Liver (tissue), 3 donors: Measurements from ENCODE around the gene RETREG3.

Source experiments
- HNF4G ChIP-seq: IDR thresholded peaks from 2 replicates; pipeline ENCODE4 v1.6.1; 2016; ENCODE audit warnings: antibody characterized with exemption
- RAD21 ChIP-seq, 2 donors: IDR thresholded peaks; 2 replicates each; pipeline ENCODE4 v1.6.1; 2016; ENCODE audit warnings: antibody characterized with exemption in 2 of 2, mild to moderate bottlenecking in 2 of 2
- SP1 ChIP-seq: IDR thresholded peaks from 2 replicates; pipeline ENCODE4 v1.6.1; 2018; ENCODE audit warnings: antibody characterized with exemption, mild to moderate bottlenecking
- TAF1 ChIP-seq: conservative IDR thresholded peaks from 2 replicates; pipeline ENCODE4 v1.6.1; 2016; ENCODE audit warnings: antibody characterized with exemption, mild to moderate bottlenecking
- YY1 ChIP-seq: IDR thresholded peaks from 2 replicates; pipeline ENCODE4 v1.6.1; 2016; ENCODE audit warnings: antibody characterized with exemption, mild to moderate bottlenecking
- TF ChIP-seq, protein P1 (sequence below): IDR thresholded peaks from 2 replicates; pipeline ENCODE4 v1.6.1; 2016; ENCODE audit warnings: antibody characterized with exemption
- TF ChIP-seq, protein P2 (sequence below): fragments of 150-350 bp; IDR thresholded peaks from 2 replicates; pipeline ENCODE4 v1.5.1; 2017; ENCODE audit warnings: improper control_type of control experiment, low read depth, low read length; ENCODE audit not compliant: missing input control
- TF ChIP-seq, protein P3 (sequence below): IDR thresholded peaks from 2 replicates; pipeline ENCODE4 v1.6.1; 2016; ENCODE audit warnings: antibody characterized with exemption, mild to moderate bottlenecking
- donor health status: healthy.
- donor health status: healthy.

DNA sequence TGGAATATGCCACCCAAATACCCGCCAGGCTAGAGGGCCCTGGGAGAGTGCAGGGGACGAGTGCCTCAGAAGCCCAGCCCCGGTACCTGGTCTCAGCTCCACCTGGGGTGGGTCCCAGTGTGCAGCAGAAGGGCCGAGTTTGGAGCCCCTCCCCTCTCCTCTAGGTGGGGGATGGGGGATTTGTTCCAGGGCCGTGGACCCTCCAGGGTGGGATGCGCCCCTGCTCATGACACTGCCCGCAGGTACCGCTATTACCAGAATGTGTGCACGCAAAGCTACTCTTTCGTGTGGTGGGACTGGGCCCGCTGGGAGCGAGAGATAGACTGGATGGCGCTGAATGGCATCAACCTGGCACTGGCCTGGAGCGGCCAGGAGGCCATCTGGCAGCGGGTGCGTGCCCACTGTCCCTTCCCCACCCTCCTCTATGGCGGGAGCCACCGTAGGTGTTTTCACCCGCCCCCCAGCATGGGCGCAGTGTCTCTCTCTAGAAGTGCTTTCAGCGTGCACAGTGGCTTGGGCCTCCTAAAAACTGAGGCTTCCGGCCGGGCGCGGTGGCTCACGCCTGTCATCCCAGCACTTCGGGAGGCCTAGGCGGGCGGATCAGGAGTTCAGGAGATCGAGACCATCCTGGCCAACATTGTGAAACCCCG, 71.9 kb downstream of the RETREG3 start:
- TF ChIP-seq, protein P1, sequence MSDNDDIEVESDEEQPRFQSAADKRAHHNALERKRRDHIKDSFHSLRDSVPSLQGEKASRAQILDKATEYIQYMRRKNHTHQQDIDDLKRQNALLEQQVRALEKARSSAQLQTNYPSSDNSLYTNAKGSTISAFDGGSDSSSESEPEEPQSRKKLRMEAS = no peak
- TF ChIP-seq, protein P2, sequence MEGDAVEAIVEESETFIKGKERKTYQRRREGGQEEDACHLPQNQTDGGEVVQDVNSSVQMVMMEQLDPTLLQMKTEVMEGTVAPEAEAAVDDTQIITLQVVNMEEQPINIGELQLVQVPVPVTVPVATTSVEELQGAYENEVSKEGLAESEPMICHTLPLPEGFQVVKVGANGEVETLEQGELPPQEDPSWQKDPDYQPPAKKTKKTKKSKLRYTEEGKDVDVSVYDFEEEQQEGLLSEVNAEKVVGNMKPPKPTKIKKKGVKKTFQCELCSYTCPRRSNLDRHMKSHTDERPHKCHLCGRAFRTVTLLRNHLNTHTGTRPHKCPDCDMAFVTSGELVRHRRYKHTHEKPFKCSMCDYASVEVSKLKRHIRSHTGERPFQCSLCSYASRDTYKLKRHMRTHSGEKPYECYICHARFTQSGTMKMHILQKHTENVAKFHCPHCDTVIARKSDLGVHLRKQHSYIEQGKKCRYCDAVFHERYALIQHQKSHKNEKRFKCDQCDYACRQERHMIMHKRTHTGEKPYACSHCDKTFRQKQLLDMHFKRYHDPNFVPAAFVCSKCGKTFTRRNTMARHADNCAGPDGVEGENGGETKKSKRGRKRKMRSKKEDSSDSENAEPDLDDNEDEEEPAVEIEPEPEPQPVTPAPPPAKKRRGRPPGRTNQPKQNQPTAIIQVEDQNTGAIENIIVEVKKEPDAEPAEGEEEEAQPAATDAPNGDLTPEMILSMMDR = no peak
- TF ChIP-seq HNF4G (no peak), TAF1 (no peak), SP1 (no peak), YY1 (no peak), RAD21 (IDR thresholded peaks at IDR 0.05) (no peak)
- TF ChIP-seq, protein P3, sequence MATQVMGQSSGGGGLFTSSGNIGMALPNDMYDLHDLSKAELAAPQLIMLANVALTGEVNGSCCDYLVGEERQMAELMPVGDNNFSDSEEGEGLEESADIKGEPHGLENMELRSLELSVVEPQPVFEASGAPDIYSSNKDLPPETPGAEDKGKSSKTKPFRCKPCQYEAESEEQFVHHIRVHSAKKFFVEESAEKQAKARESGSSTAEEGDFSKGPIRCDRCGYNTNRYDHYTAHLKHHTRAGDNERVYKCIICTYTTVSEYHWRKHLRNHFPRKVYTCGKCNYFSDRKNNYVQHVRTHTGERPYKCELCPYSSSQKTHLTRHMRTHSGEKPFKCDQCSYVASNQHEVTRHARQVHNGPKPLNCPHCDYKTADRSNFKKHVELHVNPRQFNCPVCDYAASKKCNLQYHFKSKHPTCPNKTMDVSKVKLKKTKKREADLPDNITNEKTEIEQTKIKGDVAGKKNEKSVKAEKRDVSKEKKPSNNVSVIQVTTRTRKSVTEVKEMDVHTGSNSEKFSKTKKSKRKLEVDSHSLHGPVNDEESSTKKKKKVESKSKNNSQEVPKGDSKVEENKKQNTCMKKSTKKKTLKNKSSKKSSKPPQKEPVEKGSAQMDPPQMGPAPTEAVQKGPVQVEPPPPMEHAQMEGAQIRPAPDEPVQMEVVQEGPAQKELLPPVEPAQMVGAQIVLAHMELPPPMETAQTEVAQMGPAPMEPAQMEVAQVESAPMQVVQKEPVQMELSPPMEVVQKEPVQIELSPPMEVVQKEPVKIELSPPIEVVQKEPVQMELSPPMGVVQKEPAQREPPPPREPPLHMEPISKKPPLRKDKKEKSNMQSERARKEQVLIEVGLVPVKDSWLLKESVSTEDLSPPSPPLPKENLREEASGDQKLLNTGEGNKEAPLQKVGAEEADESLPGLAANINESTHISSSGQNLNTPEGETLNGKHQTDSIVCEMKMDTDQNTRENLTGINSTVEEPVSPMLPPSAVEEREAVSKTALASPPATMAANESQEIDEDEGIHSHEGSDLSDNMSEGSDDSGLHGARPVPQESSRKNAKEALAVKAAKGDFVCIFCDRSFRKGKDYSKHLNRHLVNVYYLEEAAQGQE = no peak
